ENCODE data around the gene KIF2C. TPM values are rescaled to one million over a fixed set of nuclear protein-coding genes. Genes with fewer than 3 reads are reported as not detected.
"Not testable (repeated sequence)": the region's sequence is repeated elsewhere in the genome, so short reads cannot be mapped to it uniquely, and the experiment has no call there.

Gene KIF2C
- total RNA-seq, 1 donor from 2014 or later, result 0.79 TPM

DNA sequence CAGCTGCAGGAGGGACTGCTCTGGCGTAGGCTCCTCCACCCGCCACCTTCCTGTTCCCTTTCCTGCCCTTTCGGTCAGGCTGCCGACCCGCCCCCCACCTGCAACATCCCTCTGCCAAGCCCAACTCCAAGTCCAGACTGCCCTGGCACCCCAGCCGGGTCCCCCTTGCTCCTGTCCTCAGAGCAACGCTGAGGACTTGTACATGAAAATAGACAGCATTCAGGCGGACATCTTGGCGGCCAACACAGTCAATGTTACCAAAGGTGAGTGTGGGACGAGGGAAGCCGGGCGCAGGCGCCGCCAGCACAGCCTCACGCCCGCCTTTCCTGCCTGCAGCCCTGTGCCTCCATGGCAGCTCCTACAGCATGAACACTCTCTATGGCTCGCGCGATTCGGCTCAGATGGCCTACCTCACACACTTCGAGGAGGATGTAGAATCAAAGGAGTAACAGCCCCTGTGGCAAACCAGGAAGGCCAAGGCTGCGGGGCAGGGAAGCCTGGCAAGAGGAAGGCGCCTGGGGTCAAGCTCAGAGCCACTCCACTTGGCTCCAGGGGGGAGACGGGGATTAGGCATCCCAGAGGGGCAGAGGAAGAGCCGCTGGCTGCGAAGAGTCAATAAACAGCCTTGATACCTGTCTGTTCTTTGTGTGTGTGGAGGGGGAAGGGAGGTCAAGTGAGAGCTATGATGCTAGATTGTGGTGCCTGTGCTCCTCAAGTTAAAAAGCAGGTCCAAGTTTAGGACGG is 14.5 kb upstream of the KIF2C start:
- H3K36me3 ChIP-seq (ENCODE audit: control insufficient read depth, insufficient read depth, low read length), result no peaks in the 10 kb centered on the region
- FAIRE-seq (no peak), DNase-seq (ENCODE audit: low read depth) (no peak)
- H3K4me3 ChIP-seq (ENCODE audit: low read depth, low read length), result no peak overlapping the region
- no peaks in the 10 kb centered on the region for H3K27me3 ChIP-seq (ENCODE audit: control insufficient read depth, insufficient read depth, low read length)
- TF ChIP-seq, protein P1, sequence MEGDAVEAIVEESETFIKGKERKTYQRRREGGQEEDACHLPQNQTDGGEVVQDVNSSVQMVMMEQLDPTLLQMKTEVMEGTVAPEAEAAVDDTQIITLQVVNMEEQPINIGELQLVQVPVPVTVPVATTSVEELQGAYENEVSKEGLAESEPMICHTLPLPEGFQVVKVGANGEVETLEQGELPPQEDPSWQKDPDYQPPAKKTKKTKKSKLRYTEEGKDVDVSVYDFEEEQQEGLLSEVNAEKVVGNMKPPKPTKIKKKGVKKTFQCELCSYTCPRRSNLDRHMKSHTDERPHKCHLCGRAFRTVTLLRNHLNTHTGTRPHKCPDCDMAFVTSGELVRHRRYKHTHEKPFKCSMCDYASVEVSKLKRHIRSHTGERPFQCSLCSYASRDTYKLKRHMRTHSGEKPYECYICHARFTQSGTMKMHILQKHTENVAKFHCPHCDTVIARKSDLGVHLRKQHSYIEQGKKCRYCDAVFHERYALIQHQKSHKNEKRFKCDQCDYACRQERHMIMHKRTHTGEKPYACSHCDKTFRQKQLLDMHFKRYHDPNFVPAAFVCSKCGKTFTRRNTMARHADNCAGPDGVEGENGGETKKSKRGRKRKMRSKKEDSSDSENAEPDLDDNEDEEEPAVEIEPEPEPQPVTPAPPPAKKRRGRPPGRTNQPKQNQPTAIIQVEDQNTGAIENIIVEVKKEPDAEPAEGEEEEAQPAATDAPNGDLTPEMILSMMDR (IDR thresholded peaks at IDR 0.05; ENCODE audit: insufficient read depth, low read length, severe bottlenecking), result no peak

DNA sequence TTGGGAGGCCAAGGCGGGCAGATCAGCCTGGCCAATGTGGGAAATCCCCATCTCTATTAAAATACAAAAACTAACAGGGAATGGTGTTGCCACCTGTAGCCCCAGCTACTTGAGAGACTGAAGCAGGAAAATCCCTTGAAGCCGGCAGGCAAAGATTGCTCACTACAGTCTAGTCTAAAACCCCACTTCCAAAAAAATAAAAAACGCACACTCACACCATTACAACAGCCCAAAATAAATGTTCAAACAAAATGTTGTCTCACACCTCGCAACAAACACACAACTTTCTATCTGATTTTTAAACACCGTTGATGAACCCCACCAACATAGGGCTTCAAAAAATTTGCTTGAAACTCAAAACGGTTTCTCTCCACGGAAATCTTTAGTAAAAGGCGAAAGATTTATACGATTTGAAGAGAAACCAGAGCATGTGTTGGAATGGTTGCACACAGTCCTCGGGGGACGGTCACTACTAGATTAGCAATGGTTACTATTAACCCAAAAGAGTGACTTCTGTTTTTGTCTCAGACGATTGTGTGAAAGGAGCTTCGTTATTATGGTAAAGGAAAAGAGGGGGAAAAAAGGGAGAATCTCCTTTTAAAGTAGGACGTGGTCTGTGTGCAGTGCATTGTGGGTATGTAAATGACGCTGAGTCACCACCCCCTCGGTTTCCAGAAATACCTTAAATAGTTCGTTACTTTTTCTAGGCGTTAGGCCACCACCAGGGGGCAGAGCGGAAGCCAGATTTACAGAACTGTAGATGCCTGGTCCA is 8.7 kb upstream of the KIF2C start, which contains the start of gene RNU5D-1:
TSS of gene RNU5D-1 (minus strand) at position 430 of the 772 bp plus-strand sequence.
- peak; percentile 99 for DNase-seq (ENCODE audit: low read depth)
- H3K36me3 ChIP-seq (ENCODE audit: control insufficient read depth, insufficient read depth, low read length), result no peaks in the 10 kb centered on the region
- H3K4me3 ChIP-seq (ENCODE audit: low read depth, low read length), result peak within 1 kb of the TSS; percentile 2
- no peaks in the 10 kb centered on the region for H3K27me3 ChIP-seq (ENCODE audit: control insufficient read depth, insufficient read depth, low read length)
- FAIRE-seq, result no peak
- TF ChIP-seq, protein P1 (IDR thresholded peaks at IDR 0.05; ENCODE audit: insufficient read depth, low read length, severe bottlenecking), result peak; percentile 72

DNA sequence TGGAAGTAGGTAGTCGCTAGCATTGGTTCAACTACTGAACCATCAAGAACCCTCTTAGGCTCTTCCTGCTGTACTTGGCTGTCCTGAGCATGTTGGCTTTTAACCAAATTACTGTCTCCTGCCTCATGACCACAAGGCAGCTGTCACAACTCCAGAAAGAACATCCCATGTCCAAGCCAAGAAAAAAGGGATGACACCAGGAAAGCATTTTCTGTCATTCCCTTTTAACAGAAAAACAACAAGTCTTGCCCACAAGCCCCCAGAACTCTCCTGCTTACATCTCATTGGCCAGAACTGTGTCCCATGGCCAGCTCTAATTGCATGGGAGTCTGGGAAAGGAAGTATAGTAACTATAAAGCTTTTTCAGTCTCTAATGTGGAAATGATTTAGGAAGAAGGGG is 6.3 kb upstream of the KIF2C start:
- peak; percentile 25 for DNase-seq (ENCODE audit: low read depth)
- FAIRE-seq, result no peak
- TF ChIP-seq, protein P1 (IDR thresholded peaks at IDR 0.05; ENCODE audit: insufficient read depth, low read length, severe bottlenecking), result no peak
- no peak overlapping the region for H3K4me3 ChIP-seq (ENCODE audit: low read depth, low read length)
- H3K36me3 ChIP-seq (ENCODE audit: control insufficient read depth, insufficient read depth, low read length), result no peaks in the 10 kb centered on the region
- no peaks in the 10 kb centered on the region for H3K27me3 ChIP-seq (ENCODE audit: control insufficient read depth, insufficient read depth, low read length)

DNA sequence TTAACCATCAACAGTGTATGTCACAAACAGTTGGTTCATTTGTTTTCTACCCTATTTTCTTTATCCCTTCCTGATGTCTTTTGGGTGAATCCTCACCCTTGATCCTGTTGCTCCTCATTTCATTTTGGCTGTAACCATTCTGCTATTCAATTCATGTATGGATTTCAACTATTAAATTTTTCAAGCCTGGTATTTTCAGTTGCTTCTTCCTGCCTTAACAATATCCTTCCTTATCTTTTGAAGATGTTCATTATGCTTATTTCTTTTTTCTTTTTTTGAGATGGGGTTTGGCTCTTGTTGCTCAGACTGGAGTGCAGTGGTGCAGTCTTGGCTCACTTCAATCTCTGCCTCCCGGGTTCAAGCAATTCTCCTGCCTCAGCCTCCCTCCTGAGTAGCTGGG is 5.9 kb upstream of the KIF2C start:
- H3K36me3 ChIP-seq (ENCODE audit: control insufficient read depth, insufficient read depth, low read length), result no peaks in the 10 kb centered on the region
- DNase-seq (ENCODE audit: low read depth) (no peak), FAIRE-seq (no peak)
- TF ChIP-seq, protein P1 (IDR thresholded peaks at IDR 0.05; ENCODE audit: insufficient read depth, low read length, severe bottlenecking), result no peak
- H3K4me3 ChIP-seq (ENCODE audit: low read depth, low read length), result no peak overlapping the region
- H3K27me3 ChIP-seq (ENCODE audit: control insufficient read depth, insufficient read depth, low read length), result no peaks in the 10 kb centered on the region

DNA sequence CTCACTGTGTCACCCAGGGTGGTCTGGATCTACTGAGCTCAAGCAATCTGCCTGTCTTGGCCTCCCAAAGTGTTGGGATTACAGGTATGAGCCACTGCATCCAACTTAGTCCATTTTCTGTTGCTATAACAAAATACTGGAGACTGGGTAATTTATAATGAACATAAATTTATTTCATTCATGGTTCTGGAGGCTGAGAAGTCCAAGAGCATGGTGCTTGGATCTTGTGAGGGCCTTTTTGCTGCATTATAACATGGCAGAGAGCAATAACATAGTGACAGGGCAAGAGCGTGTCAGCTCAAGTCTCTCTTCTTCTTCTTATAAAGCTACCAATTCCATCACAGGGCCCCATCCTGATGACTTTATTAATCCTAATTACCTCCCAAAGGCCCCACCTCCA is 3.6 kb upstream of the KIF2C start:
- Histone ChIP-seq H3K4me3 (ENCODE audit: low read depth, low read length) (no peak overlapping the region), H3K27me3 (ENCODE audit: control insufficient read depth, insufficient read depth, low read length) (no peaks in the 10 kb centered on the region), H3K36me3 (ENCODE audit: control insufficient read depth, insufficient read depth, low read length) (no peaks in the 10 kb centered on the region)
- TF ChIP-seq, protein P1 (IDR thresholded peaks at IDR 0.05; ENCODE audit: insufficient read depth, low read length, severe bottlenecking), result no peak
- DNase-seq (ENCODE audit: low read depth), result no peak
- FAIRE-seq, result no peak

DNA sequence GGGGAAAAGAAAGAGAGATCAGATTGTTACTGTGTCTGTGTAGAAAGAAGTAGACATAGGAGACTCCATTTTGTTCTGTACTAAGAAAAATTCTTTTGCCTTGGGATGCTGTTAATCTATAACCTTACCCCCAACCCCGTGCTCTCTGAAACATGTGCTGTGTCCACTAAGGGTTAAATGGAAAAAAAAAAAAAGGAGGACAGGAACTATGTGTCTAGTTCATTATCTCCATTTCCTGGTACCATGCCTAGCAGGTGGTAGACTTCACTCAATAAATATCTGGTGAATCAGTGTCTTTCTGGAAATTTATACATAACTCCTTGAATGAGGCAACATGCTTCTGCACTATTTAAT is 707 bp upstream of the KIF2C start:
- H3K36me3 ChIP-seq (ENCODE audit: control insufficient read depth, insufficient read depth, low read length); DNase-seq (ENCODE audit: low read depth); FAIRE-seq; H3K27me3 ChIP-seq (ENCODE audit: control insufficient read depth, insufficient read depth, low read length): not testable (repeated sequence)
- H3K4me3 ChIP-seq (ENCODE audit: low read depth, low read length), result peak overlapping the region; percentile 46

Measured in bronchial epithelial cell (primary cell).